Sigmoid colon (tissue), 7 donors: ENCODE data around the gene PSMB1. TPM values are rescaled to one million over a fixed set of nuclear protein-coding genes. Genes with fewer than 3 reads are reported as not detected.
"Not testable (repeated sequence)": the region's sequence is repeated elsewhere in the genome, so short reads cannot be mapped to it uniquely, and the experiment has no call there.

Experiments used
- DNase-seq: peaks from one replicate; pipeline ENCODE4 v3.0.0-alpha.2; 2019
- H3K27ac ChIP-seq, 4 donors: fragments of 200-600 bp; sonication (generic); one replicate each; pipeline ENCODE4 v1.5.1; 2016 to 2019; ENCODE audit warnings: mild to moderate bottlenecking in 1 of 4
- H3K27me3 ChIP-seq, 3 donors: fragments of 200-600 bp; sonication (generic); one replicate each; pipeline ENCODE4 v1.5.1; 2019; ENCODE audit warnings: mild to moderate bottlenecking in 1 of 3
- H3K36me3 ChIP-seq, 4 donors: fragments of 200-600 bp; sonication (generic); one replicate each; pipeline ENCODE4 v1.5.1; 2016 to 2019
- H3K4me1 ChIP-seq, 4 donors: fragments of 200-600 bp; sonication (generic); one replicate each; pipeline ENCODE4 v1.5.1; 2017 to 2019
- H3K4me3 ChIP-seq, 4 donors: fragments of 200-600 bp; sonication (generic); one replicate each; pipeline ENCODE4 v1.5.1; 2017 to 2019; ENCODE audit warnings: mild to moderate bottlenecking in 2 of 4, moderate library complexity in 1 of 4
- H3K9me3 ChIP-seq, 4 donors: fragments of 200-600 bp in 3 of 4; sonication (generic) in 3 of 4; one replicate each; pipeline versions ENCODE4 v1.5.1 to v1.6.1; 2013 to 2019
- EP300 ChIP-seq, 4 donors: sonication (generic); formaldehyde crosslinking; IDR thresholded peaks; one replicate each; pipeline ENCODE4 v1.6.1; 2017; ENCODE audit warnings: antibody characterized with exemption in 4 of 4
- POLR2A ChIP-seq, 2 donors: fragments of 450-650 bp; IDR thresholded peaks; one replicate each; pipeline ENCODE4 v1.6.1; 2016; ENCODE audit warnings: antibody characterized with exemption in 2 of 2, mild to moderate bottlenecking in 2 of 2, moderate library complexity in 2 of 2
- POLR2AphosphoS5 ChIP-seq, 4 donors: sonication (generic); formaldehyde crosslinking; IDR thresholded peaks; one replicate each; pipeline ENCODE4 v1.6.1; 2017; ENCODE audit warnings: antibody characterized with exemption in 4 of 4
- WGBS, 2 donors: extraction: QIAGEN DNeasy Blood & Tissue Kit; methylation state at CpG; one replicate each; pipeline ENCODE4 v1.1.7; 2013; 5-methylcytosine and 5-hydroxymethylcytosine counted together
- intact Hi-C: fragments of 100-400 bp; cut with DNase I; formaldehyde crosslinking; loops from one replicate; pipeline ENCODE4 v1.15.1; 2023
- polyA plus RNA-seq, 3 donors: library from polyadenylated mRNA; stranded (reverse); fragments of 200-250 nt; gene quantifications; one replicate each; pipeline ENCODE4 v1.2.3, GENCODE V29; 2013
- total RNA-seq, 4 donors: library from RNA; depleted of rRNA; stranded (reverse); fragments of >200 nt; gene quantifications; one replicate each; pipeline ENCODE4 v1.1.0, GENCODE V29; 2016
- TF ChIP-seq, protein P1 (sequence below), 4 experiments: fragments of 450-650 bp in 3 of 4; fragments of 200-600 bp in 1 of 4; IDR thresholded peaks; one replicate each; pipeline ENCODE4 v1.5.1; 2016 to 2019; ENCODE audit warnings: antibody characterized with exemption in 4 of 4, mild to moderate bottlenecking in 3 of 4, moderate library complexity in 2 of 4
- donor health status: healthy with polysubstance abuse.
- donor health status: Bipolar disorder and iron deficiency.
- donor health status: healthy.

Gene PSMB1
- total and polyA plus RNA-seq, 7 donors: 142 to 287 (median 265) TPM

DNA sequence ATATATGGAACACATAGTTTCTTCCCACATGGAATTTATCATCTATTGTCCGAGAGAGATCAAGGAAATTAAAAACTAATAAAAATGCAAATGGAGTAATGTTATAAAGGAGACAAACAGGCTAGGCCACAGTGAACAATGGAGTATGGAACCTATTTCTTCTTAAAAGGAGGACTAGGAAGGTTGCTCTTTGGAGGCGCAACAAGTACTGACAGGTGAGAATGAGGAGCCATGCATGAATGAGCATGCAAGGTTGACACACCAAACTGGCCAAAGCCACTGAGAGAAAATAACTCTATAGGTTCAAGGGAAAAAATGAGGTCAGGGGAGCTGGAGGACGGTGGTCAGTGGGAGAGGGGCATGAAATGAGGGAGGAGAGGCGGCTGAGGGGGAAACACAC is 40.9 kb downstream of the PSMB1 start:
- H3K4me1 ChIP-seq: no peaks in the 10 kb centered on the region
- no peaks in the 10 kb centered on the region for H3K36me3 ChIP-seq
- WGBS, 2 donors: 86% methylated on average over 4 of the region's 4 CpGs
- intact Hi-C loops: no loop called here
- H3K27me3 ChIP-seq: no peaks in the 10 kb centered on the region
- TF ChIP-seq EP300 (IDR thresholded peaks at IDR 0.05) (no peak), POLR2AphosphoS5 (IDR thresholded peaks at IDR 0.05) (no peak), POLR2A (IDR thresholded peaks at IDR 0.05) (no peak)
- TF ChIP-seq, protein P1, sequence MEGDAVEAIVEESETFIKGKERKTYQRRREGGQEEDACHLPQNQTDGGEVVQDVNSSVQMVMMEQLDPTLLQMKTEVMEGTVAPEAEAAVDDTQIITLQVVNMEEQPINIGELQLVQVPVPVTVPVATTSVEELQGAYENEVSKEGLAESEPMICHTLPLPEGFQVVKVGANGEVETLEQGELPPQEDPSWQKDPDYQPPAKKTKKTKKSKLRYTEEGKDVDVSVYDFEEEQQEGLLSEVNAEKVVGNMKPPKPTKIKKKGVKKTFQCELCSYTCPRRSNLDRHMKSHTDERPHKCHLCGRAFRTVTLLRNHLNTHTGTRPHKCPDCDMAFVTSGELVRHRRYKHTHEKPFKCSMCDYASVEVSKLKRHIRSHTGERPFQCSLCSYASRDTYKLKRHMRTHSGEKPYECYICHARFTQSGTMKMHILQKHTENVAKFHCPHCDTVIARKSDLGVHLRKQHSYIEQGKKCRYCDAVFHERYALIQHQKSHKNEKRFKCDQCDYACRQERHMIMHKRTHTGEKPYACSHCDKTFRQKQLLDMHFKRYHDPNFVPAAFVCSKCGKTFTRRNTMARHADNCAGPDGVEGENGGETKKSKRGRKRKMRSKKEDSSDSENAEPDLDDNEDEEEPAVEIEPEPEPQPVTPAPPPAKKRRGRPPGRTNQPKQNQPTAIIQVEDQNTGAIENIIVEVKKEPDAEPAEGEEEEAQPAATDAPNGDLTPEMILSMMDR (IDR thresholded peaks at IDR 0.05): no peak
- no peak overlapping the region for H3K4me3 ChIP-seq
- no peaks in the 10 kb centered on the region for H3K9me3 ChIP-seq
- no peak for DNase-seq
- H3K27ac ChIP-seq: no peak overlapping the region

DNA sequence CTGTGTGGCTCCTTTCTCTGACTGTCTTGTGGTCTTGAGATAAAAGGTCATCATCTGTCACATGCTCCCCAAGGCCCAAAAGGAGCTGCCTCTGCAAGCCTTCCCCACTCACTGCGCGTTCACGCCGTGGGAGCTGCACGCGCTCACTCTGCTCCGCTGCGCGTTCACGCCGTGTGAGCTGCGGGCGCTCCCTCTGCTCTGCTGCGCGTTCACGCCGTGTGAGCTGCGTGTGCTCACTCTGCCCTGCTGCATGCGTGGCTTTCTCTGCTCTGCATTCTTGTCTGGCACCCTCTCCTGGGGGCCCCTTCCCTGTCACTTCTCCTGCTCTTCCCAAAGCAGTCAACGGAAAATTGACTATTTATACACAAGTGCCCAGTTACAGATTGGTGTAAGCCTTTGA is 42.5 kb downstream of the PSMB1 start:
- WGBS, 2 donors: 92% methylated on average over 20 of the region's 20 CpGs
- no peak overlapping the region for H3K4me3 ChIP-seq

DNA sequence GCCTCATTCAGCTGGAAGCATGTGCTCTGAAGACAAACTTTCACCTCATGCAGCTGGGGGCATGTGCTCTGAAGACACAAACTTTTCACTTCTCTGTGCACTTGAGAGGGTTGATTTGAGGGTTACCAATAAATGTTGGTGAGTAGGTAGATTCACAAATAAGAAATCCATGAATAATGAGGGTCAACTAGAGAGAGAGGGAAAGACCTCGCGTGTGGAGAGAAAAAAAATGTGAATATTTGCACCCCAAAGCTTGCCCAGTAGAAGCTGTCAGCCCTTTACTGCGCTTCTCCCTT is 43.4 kb downstream of the PSMB1 start:
- no peak for TF ChIP-seq EP300 (IDR thresholded peaks at IDR 0.05)
- TF ChIP-seq POLR2AphosphoS5 (IDR thresholded peaks at IDR 0.05): no peak
- TF ChIP-seq, protein P1 (IDR thresholded peaks at IDR 0.05): no peak
- TF ChIP-seq POLR2A (IDR thresholded peaks at IDR 0.05): no peak
- intact Hi-C loops: no loop called here
- 92 to 93% methylated on average over 3 of the region's 3 CpGs for WGBS, 2 donors

More for the DNA sequence above, 42.5 kb downstream of the PSMB1 start:
- no peaks in the 10 kb centered on the region for H3K4me1 ChIP-seq
- intact Hi-C loops: no loop called here
- no peaks in the 10 kb centered on the region for H3K27me3 ChIP-seq
- DNase-seq: no peak
- H3K27ac ChIP-seq: no peak overlapping the region
- TF ChIP-seq EP300 (IDR thresholded peaks at IDR 0.05) (no peak), POLR2A (IDR thresholded peaks at IDR 0.05) (no peak)
- no peaks in the 10 kb centered on the region for H3K36me3 ChIP-seq
- H3K9me3 ChIP-seq: no peaks in the 10 kb centered on the region

DNA sequence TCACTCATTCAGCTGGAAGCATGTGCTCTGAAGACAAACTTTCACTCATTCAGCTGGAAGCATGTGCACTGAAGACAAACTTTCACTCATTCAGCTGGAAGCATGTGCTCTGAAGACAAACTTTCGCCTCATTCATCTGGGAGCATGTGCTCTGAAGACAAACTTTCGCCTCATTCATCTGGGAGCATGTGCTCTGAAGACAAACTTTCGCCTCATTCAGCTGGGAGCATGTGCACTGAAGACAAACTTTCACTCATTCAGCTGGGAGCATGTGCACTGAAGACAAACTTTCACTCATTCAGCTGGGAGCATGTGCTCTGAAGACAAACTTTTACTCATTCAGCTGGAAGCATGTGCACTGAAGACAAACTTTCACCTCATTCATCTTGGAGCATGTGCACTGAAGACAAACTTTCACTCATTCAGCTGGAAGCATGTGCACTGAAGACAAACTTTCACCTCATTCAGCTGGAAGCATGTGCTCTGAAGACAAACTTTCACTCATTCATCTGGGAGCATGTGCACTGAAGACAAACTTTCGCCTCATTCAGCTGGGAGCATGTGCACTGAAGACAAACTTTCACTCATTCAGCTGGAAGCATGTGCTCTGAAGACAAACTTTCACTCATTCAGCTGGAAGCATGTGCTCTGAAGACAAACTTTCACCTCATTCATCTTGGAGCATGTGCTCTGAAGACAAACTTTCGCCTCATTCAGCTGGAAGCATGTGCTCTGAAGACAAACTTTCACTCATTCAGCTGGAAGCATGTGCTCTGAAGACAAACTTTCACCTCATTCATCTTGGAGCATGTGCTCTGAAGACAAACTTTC is 44.0 kb downstream of the PSMB1 start:
- H3K9me3 ChIP-seq, H3K27me3 ChIP-seq, intact Hi-C loops, H3K4me3 ChIP-seq, H3K4me1 ChIP-seq, DNase-seq, H3K27ac ChIP-seq, H3K36me3 ChIP-seq: not testable (repeated sequence)
- WGBS, 2 donors: 88% methylated on average over 5 of the region's 5 CpGs

More for the DNA sequence above, 43.4 kb downstream of the PSMB1 start:
- H3K4me1 ChIP-seq: no peaks in the 10 kb centered on the region
- no peaks in the 10 kb centered on the region for H3K27me3 ChIP-seq
- H3K36me3 ChIP-seq: no peaks in the 10 kb centered on the region
- no peak for DNase-seq
- H3K27ac ChIP-seq: no peak overlapping the region
- no peak overlapping the region for H3K4me3 ChIP-seq
- no peaks in the 10 kb centered on the region for H3K9me3 ChIP-seq

DNA sequence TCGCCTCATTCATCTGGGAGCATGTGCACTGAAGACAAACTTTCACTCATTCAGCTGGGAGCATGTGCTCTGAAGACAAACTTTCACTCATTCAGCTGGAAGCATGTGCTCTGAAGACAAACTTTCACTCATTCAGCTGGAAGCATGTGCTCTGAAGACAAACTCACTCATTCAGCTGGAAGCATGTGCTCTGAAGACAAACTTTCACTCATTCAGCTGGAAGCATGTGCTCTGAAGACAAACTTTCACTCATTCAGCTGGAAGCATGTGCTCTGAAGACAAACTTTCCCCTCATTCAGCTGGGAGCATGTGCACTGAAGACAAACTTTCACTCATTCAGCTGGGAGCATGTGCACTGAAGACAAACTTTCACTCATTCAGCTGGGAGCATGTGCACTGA is 44.8 kb downstream of the PSMB1 start:
- H3K36me3 ChIP-seq, H3K27me3 ChIP-seq, H3K27ac ChIP-seq, H3K4me3 ChIP-seq, H3K9me3 ChIP-seq, DNase-seq, H3K4me1 ChIP-seq, intact Hi-C loops: not testable (repeated sequence)
- 86 to 100% methylated on average over 1 of the region's 1 CpG for WGBS, 2 donors

DNA sequence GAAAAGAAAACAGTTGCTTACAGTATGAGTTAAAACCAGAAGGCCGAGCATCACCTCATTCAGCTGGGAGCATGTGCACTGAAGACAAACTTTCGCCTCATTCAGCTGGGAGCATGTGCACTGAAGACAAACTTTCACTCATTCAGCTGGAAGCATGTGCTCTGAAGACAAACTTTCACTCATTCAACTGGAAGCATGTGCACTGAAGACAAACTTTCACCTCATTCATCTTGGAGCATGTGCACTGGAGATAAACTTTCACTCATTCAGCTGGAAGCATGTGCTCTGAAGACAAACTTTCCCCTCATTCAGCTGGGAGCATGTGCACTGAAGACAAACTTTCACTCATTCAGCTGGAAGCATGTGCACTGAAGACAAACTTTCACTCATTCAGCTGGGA is 45.4 kb downstream of the PSMB1 start:
- H3K36me3 ChIP-seq, H3K4me3 ChIP-seq, H3K27me3 ChIP-seq, H3K9me3 ChIP-seq, intact Hi-C loops, H3K27ac ChIP-seq, DNase-seq, H3K4me1 ChIP-seq: not testable (repeated sequence)
- 91 to 94% methylated on average over 2 of the region's 2 CpGs for WGBS, 2 donors

DNA sequence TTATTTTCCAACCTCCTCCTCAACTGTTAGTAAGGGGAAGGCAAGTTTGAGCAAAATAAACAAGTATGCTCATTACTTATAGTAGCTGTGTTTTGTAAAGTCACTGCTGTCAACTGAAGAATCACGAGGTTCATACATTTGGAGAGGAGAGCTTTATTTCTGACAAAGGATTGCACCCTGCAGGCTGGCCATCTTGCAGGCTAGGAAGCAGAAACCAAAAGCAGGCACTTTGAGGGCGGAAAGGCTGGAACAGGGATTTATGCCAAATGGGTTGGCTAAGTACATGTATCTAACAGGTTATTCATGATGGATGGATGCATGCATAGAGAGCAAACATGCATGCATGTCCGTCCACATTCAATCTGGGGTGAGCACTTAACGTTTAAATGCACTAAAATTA is 46.7 kb downstream of the PSMB1 start:
- no peaks in the 10 kb centered on the region for H3K27me3 ChIP-seq
- H3K4me1 ChIP-seq: no peaks in the 10 kb centered on the region
- no peak overlapping the region for H3K27ac ChIP-seq
- TF ChIP-seq POLR2AphosphoS5 (IDR thresholded peaks at IDR 0.05) (no peak), EP300 (IDR thresholded peaks at IDR 0.05) (no peak), POLR2A (IDR thresholded peaks at IDR 0.05) (no peak)
- TF ChIP-seq, protein P1 (IDR thresholded peaks at IDR 0.05): no peak
- 73 to 74% methylated on average over 4 of the region's 4 CpGs for WGBS, 2 donors
- H3K4me3 ChIP-seq: no peak overlapping the region
- H3K9me3 ChIP-seq: no peaks in the 10 kb centered on the region
- no peak for DNase-seq
- H3K36me3 ChIP-seq: no peaks in the 10 kb centered on the region
- intact Hi-C loops: no loop called here
